Right renal pelvis (tissue), 4 donors: ENCODE measurements around the gene TNFAIP3. TPM values are rescaled to one million over a fixed set of nuclear protein-coding genes. Genes with fewer than 3 reads are reported as not detected.

Experiments
- DNase-seq, 4 donors: peaks; one replicate each; pipeline ENCODE4 v3.0.0-alpha.2; 2013; ENCODE audit warnings: low read depth in 4 of 4, low spot score in 3 of 4, missing footprints in 1 of 4
- polyA plus RNA-seq, 4 donors: library from polyadenylated mRNA; unstranded; fragments of 120-200 nt; gene quantifications; one replicate each; pipeline ENCODE4 v1.2.1, GENCODE V29; 2013; ENCODE audit not compliant: insufficient read length in 4 of 4

The TNFAIP3 gene
- polyA plus RNA-seq, 4 donors = 8.9 to 9.8 (median 9.3) TPM

- DNase-seq = no peak
These were observed 50.7 kb downstream of the TNFAIP3 start for GRCh38 chr6:137917551-137918325.

- DNase-seq = no peak
These were observed 52.4 kb downstream of the TNFAIP3 start for GRCh38 chr6:137919502-137919823.

GRCh38 chr6:137919837-137920730 lies 53.0 kb downstream of the TNFAIP3 start:
- DNase-seq = no peak

- no peak for DNase-seq
These were observed 54.8 kb downstream of the TNFAIP3 start for GRCh38 chr6:137921823-137922222.

GRCh38 chr6:137923866-137924653 lies 57.0 kb downstream of the TNFAIP3 start:
- DNase-seq = no peak

GRCh38 chr6:137925141-137925698 lies 58.2 kb downstream of the TNFAIP3 start:
- DNase-seq = no peak

- no peak for DNase-seq
These were observed 59.2 kb downstream of the TNFAIP3 start for GRCh38 chr6:137926207-137926731.

GRCh38 chr6:137926985-137927384 lies 59.9 kb downstream of the TNFAIP3 start:
- DNase-seq = no peak

- DNase-seq = no peak
These were observed 60.7 kb downstream of the TNFAIP3 start for GRCh38 chr6:137927777-137928218.

GRCh38 chr6:137928286-137928685 lies 61.2 kb downstream of the TNFAIP3 start:
- DNase-seq = no peak

- DNase-seq = no peak
These were observed 64.9 kb downstream of the TNFAIP3 start for GRCh38 chr6:137931849-137932465.

Other genes starting within 250 kb of the TNFAIP3 start
- 10 to 100 TPM; 21.2 to 28.5 (median 24.2) TPM for gene PERP, start 240.2 kb downstream of the TNFAIP3 start, polyA plus RNA-seq